DND-41 (cell line): Measurements from ENCODE around the gene ATP6V1C2.

Experiments
- CTCF ChIP-seq: IDR thresholded peaks from 2 replicates; pipeline ENCODE4 v1.5.1; 2012; ENCODE audit warnings: borderline replicate concordance, low read length, moderate library complexity, mild to moderate bottlenecking; ENCODE audit not compliant: poor library complexity, severe bottlenecking; ENCODE audit errors: extremely low read depth
- EZH2 ChIP-seq: IDR thresholded peaks from 3 replicates; pipeline ENCODE4 v1.6.1; 2012; ENCODE audit warnings: borderline replicate concordance, low read depth, mild to moderate bottlenecking, moderate library complexity, low read length, inconsistent platforms; ENCODE audit not compliant: severe bottlenecking

GRCh38 chr2:10783421-10783820 lies 62.0 kb downstream of the ATP6V1C2 start:
- TF ChIP-seq CTCF (no peak), EZH2 (no peak)
